NCI-H2107 treated with DMSO at 0.1 percent for 48 hours (cell line): ENCODE measurements around the gene PPP1R1C.

Experiments
- DNase-seq: peaks from one replicate; lab custom pipeline; 2025; ENCODE audit not compliant: unreplicated experiment; lab: John Stamatoyannopoulos, UW

PPP1R1C gene

GRCh38 chr2:182062329-182062972 is 76.8 kb downstream of the PPP1R1C start:
- no peak for DNase-seq

- no peak for DNase-seq
Observed at GRCh38 chr2:182064019-182064778, 78.5 kb downstream of the PPP1R1C start.

GRCh38 chr2:182066400-182067087 is 80.9 kb downstream of the PPP1R1C start:
- DNase-seq, result no peak

- DNase-seq, result no peak
Observed at GRCh38 chr2:182067393-182067792, 81.7 kb downstream of the PPP1R1C start.

GRCh38 chr2:182068811-182069210 is 83.2 kb downstream of the PPP1R1C start:
- DNase-seq, result no peak

GRCh38 chr2:182069416-182069815 is 83.8 kb downstream of the PPP1R1C start:
- DNase-seq, result no peak

- DNase-seq, result no peak
Observed at GRCh38 chr2:182069908-182070307, 84.3 kb downstream of the PPP1R1C start.

GRCh38 chr2:182070736-182071135 is 85.1 kb downstream of the PPP1R1C start:
- no peak for DNase-seq

GRCh38 chr2:182072861-182073260 is 87.2 kb downstream of the PPP1R1C start:
- no peak for DNase-seq

- no peak for DNase-seq
Observed at GRCh38 chr2:182073613-182074012, 88.0 kb downstream of the PPP1R1C start.

- no peak for DNase-seq
Observed at GRCh38 chr2:182077023-182077422, 91.4 kb downstream of the PPP1R1C start.

GRCh38 chr2:182077448-182078142 is 91.9 kb downstream of the PPP1R1C start:
- DNase-seq, result peak; percentile 53

GRCh38 chr2:182078988-182079602 is 93.4 kb downstream of the PPP1R1C start:
- DNase-seq, result no peak

- no peak for DNase-seq
Observed at GRCh38 chr2:182080493-182080892, 94.8 kb downstream of the PPP1R1C start.

GRCh38 chr2:182081602-182082260 is 96.1 kb downstream of the PPP1R1C start:
- DNase-seq, result no peak

- no peak for DNase-seq
Observed at GRCh38 chr2:182088681-182089320, 103.1 kb downstream of the PPP1R1C start.

- no peak for DNase-seq
Observed at GRCh38 chr2:182090486-182090885, 104.8 kb downstream of the PPP1R1C start.

GRCh38 chr2:182097571-182098164 is 112.0 kb downstream of the PPP1R1C start:
- no peak for DNase-seq

GRCh38 chr2:182098648-182099047 is 113.0 kb downstream of the PPP1R1C start:
- no peak for DNase-seq

- no peak for DNase-seq
Observed at GRCh38 chr2:182101263-182101662, 115.6 kb downstream of the PPP1R1C start.
